ENCODE results near the gene LYPD4.
"Not testable (repeated sequence)": the region's sequence is repeated elsewhere in the genome, so short reads cannot be mapped to it uniquely, and the experiment has no call there.

DNA sequence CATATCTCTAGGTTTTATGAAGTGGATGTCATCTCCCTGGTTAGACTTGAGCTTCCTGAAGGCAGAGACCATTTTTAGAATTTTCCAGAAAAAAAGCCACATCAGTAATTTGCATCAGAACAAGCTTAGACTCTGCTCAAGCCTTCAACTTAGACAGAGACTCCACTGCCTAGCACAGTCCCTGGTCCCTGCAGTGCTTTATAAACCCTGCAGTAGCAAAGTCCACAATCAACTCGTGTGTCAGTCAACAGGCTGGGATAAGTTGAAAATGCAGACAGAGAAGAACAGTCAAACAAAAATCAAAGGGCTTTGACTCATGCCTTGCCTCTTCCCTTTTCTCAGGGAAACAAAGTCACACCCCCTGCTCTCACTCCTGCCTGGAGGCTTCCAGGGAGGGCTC, 56.0 kb downstream of the LYPD4 start:
- TF ChIP-seq, protein P1, sequence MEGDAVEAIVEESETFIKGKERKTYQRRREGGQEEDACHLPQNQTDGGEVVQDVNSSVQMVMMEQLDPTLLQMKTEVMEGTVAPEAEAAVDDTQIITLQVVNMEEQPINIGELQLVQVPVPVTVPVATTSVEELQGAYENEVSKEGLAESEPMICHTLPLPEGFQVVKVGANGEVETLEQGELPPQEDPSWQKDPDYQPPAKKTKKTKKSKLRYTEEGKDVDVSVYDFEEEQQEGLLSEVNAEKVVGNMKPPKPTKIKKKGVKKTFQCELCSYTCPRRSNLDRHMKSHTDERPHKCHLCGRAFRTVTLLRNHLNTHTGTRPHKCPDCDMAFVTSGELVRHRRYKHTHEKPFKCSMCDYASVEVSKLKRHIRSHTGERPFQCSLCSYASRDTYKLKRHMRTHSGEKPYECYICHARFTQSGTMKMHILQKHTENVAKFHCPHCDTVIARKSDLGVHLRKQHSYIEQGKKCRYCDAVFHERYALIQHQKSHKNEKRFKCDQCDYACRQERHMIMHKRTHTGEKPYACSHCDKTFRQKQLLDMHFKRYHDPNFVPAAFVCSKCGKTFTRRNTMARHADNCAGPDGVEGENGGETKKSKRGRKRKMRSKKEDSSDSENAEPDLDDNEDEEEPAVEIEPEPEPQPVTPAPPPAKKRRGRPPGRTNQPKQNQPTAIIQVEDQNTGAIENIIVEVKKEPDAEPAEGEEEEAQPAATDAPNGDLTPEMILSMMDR (optimal IDR thresholded peaks at IDR 0.05 in 1 of 3, IDR thresholded peaks at IDR 0.05 in 1 of 3, conservative IDR thresholded peaks at IDR 0.05 in 1 of 3; ENCODE audit: extremely low read depth in 1 of 3, insufficient read depth in 2 of 3, low read length in 3 of 3) = not testable (repeated sequence)
- TF ChIP-seq EZH2 (IDR thresholded peaks at IDR 0.05; ENCODE audit: low read length) = not testable (repeated sequence)
